ENCODE measurements around the gene SLC5A2.

The SLC5A2 gene

DNA sequence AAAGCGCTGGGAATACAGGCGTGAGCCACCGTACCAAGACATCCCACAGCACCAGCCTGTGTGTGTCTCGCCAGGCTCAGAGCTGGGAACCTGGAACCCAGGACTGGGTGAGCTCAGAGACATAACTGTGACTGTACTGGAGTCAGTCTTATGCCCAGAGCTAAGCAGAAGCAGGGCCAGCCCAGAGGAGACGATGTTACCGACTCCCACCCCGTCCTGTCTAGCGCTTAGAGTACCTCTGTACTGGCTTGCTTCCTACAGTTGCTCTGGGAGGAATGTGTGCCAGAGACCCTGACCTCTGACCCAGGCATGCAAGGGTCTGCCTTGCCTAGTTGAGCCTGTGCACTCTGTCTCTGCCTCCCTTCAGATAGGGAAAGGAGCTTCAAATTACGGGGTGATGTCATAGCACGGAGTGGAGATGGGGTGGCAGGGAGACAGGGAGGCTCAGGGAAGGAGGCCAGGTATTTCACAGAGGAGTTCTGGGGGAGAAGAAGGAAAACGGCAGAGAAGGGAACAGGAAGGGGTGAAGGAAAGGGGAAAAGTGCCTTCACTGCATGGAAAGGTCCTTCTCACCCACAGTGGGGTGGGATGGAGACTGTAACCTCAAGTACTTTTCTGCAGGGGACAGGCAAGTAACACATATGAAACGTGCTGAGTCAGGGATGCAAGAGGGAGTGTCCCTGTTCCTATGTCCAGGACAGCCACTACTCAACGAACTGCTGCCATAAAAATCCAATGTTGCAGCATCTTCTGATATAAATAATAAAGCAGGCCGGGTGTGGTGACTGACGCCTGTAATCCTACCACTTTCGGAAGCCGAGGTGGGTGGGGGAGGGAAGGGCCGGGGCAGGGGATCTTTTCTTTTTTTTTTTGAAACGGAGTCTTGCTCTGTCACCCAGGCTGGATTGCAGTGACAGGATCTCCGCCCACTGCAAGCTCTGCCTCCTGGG is 29.4 kb upstream of the SLC5A2 start:
- DNase-seq (ENCODE audit: low read depth in 1 of 2, low spot score in 1 of 2) = peak in 1 of 2 experiments; percentile 37
- in situ Hi-C loops (cut with HindIII; ENCODE audit: low pct_unique_long_range_greater_than_20kb, low sequenced_read_pairs) = no loop called here
- no peak for TF ChIP-seq JUND (IDR thresholded peaks at IDR 0.05; ENCODE audit: low read depth)

GRCh38 chr16:31455601-31456314 is 27.2 kb upstream of the SLC5A2 start:
- no peak for TF ChIP-seq JUND (IDR thresholded peaks at IDR 0.05; ENCODE audit: low read depth)
- DNase-seq (ENCODE audit: low read depth in 1 of 2, low spot score in 1 of 2) = peak in 1 of 2 experiments; percentile 35
- in situ Hi-C loops (cut with HindIII; ENCODE audit: low pct_unique_long_range_greater_than_20kb, low sequenced_read_pairs) = no loop called here

DNA sequence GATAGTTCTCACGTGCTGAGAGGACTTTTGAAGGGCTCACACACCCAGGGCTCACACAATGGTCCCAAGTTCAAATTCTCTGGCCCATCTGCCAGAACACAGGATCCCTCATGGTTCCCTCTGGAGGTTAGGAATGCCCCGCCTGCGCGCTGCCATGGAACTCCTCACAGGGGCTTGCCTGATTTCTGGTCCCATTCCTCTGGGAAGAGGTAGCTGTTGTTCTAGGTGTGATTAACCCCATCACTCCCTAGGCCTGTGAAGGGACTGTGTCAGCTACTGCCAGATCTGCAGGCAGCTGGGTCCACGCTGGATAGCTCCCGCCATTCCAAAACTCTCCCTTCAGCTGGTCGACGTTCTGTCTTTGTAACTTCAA is 25.9 kb upstream of the SLC5A2 start:
- in situ Hi-C loops (cut with HindIII; ENCODE audit: low pct_unique_long_range_greater_than_20kb, low sequenced_read_pairs) = no loop called here
- TF ChIP-seq JUND (IDR thresholded peaks at IDR 0.05; ENCODE audit: low read depth) = no peak
- no peak for DNase-seq (ENCODE audit: low read depth in 1 of 2, low spot score in 1 of 2)

DNA sequence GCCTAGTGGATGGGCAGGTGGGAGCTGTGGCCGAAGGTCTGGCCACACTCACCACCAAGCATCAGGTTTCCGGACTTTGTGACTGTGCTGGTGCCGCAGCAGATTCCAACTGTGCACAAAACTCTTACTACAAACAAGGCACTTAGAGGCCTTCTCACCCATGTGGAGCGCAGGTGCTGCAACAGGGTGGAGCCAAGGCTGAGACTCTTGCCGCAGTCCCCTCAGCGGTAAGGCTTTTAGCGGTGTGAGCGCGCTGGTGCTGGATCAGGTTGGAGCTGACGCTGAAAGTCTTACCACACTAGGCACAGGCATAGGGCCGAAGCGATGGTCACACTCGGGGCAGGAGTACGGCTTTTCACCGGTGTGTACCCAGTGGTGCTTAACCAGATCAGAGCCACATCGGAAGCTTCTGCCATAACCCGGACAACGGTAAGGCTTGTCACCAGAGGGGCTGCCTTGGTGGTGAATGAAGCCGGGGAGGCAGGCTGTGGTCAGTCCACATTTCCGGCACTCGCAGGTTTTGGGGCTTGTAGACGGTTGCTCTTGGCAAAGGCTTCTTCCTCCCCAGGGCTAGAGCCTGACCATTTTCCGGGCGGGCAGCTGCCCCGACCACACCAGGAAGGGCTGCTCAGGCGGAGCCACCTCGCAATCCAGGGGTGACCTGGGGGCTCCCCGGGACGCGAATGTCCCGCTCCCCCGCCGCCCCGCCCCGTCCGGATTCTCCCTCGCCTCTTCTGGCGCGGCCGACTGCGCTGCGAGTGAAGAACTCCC is 24.7 kb upstream of the SLC5A2 start:
- DNase-seq (ENCODE audit: low read depth in 1 of 2, low spot score in 1 of 2) = peak in 1 of 2 experiments; percentile 53
- in situ Hi-C loops (cut with HindIII; ENCODE audit: low pct_unique_long_range_greater_than_20kb, low sequenced_read_pairs) = no loop called here
- no peak for TF ChIP-seq JUND (IDR thresholded peaks at IDR 0.05; ENCODE audit: low read depth)

DNA sequence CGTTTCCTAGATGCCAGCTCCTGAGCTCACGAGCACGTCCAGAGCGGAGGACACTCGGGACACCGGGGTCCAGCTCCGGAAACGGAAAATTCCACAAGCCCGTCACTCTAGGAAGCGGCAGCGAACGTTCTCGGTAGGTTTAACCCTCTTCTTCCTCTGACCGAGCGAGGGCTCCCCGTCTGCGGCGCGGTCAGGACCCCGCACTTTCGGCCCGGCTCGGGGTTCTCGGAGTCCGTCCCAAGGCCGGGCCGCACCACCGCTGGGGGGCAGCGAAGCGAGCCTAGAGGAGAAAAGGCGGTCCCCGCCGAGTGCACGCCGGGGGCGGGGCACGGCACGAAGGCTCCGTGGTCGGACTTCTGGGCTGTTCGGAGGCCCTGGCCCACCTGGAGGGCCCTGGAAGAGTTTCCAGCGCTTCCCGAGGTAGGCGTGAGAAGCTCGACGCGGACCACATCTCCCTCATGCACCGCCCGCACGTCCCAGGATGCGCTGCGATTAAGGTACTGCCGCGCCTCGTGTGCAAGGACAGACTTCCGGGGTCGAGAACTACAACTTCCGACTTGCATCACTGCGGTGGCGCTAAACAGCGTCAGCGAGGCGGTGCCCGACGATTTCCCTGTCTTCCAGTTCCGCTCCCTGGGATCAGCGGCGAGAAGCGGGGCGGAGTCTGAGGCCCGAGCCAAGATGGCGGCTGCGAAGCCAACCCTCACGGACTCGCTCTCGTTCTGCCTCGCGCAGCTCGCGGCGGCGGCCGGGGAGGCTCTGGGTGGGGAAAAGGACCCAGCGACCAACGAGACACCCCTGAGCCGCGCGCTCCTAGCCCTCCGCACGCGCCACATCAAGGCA is 23.9 kb upstream of the SLC5A2 start, which contains the start of gene ARMC5:
Gene ARMC5 (plus strand): TSS at position 658 of the 843 bp plus-strand sequence. CDS start 24 bp downstream, at position 682.
- TF ChIP-seq JUND (IDR thresholded peaks at IDR 0.05; ENCODE audit: low read depth) = no peak
- peak; percentile 88 to 99 for DNase-seq (ENCODE audit: low read depth in 1 of 2, low spot score in 1 of 2)
- in situ Hi-C loops (cut with HindIII; ENCODE audit: low pct_unique_long_range_greater_than_20kb, low sequenced_read_pairs) = no loop called here

- peak; percentile 96 to 99 for DNase-seq (ENCODE audit: low read depth in 1 of 2, low spot score in 1 of 2)
- no peak for TF ChIP-seq JUND (IDR thresholded peaks at IDR 0.05; ENCODE audit: low read depth)
- in situ Hi-C loops (cut with HindIII; ENCODE audit: low pct_unique_long_range_greater_than_20kb, low sequenced_read_pairs) = no loop called here
Measured at GRCh38 chr16:31459687-31460581, 23.0 kb upstream of the SLC5A2 start.

DNA sequence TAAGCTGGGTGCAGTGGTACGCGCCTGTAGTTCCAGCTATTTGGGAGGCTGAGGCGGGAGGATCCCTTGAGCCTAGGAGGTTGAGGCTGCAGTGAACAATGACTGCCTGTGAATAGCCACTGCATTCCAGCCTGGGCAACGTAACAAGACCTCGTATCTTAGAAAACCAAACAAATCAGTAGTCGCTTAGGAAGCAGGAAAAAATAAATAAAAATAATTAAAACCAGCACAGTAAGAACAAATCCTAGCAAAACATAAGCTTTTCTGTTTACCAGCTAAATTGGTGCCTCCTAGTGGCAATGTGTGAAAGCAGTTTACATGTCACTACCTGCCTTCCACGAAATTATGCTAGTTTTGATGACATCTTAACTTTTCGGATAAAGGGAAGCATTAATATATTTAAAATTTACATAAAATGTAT is 22.3 kb upstream of the SLC5A2 start:
- no peak for TF ChIP-seq JUND (IDR thresholded peaks at IDR 0.05; ENCODE audit: low read depth)
- peak in 1 of 2 experiments; percentile 39 for DNase-seq (ENCODE audit: low read depth in 1 of 2, low spot score in 1 of 2)
- in situ Hi-C loops (cut with HindIII; ENCODE audit: low pct_unique_long_range_greater_than_20kb, low sequenced_read_pairs) = no loop called here

DNA sequence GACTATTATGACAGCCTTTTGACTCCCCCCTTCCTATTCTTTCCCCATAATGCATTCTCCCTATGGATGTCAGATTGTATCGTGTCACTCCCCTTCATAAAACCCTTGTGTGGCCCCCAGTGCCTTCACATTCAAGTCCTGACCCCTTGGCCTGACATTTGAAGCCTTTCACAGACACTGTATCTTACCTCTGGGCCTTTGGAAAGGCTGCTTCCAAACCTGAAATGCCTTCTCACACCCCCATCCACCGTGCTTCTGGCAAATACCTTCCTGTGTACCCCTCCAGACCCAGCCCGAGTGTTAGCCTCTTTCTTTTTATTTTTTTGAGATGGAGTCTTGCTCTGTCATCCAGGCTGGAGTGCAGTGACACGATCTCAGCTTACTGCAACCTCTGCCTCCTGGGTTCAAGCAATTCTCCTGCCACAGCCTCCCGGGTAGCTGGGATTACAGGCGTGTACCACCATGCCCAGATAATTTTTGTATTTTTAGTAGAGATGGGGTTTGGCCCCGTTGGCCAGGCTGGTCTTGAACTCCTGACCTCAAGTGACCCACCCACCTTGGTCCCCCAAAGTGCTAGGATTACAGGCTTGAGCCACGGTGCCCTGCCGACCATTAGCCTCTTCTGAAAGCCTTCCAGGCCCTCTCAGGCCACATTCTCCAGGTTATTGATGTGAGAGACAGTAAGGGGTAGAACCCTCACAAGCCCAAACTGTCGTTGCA is 21.6 kb upstream of the SLC5A2 start:
- no peak for DNase-seq (ENCODE audit: low read depth in 1 of 2, low spot score in 1 of 2)
- TF ChIP-seq JUND (IDR thresholded peaks at IDR 0.05; ENCODE audit: low read depth) = no peak
- in situ Hi-C loops (cut with HindIII; ENCODE audit: low pct_unique_long_range_greater_than_20kb, low sequenced_read_pairs) = no loop called here

DNA sequence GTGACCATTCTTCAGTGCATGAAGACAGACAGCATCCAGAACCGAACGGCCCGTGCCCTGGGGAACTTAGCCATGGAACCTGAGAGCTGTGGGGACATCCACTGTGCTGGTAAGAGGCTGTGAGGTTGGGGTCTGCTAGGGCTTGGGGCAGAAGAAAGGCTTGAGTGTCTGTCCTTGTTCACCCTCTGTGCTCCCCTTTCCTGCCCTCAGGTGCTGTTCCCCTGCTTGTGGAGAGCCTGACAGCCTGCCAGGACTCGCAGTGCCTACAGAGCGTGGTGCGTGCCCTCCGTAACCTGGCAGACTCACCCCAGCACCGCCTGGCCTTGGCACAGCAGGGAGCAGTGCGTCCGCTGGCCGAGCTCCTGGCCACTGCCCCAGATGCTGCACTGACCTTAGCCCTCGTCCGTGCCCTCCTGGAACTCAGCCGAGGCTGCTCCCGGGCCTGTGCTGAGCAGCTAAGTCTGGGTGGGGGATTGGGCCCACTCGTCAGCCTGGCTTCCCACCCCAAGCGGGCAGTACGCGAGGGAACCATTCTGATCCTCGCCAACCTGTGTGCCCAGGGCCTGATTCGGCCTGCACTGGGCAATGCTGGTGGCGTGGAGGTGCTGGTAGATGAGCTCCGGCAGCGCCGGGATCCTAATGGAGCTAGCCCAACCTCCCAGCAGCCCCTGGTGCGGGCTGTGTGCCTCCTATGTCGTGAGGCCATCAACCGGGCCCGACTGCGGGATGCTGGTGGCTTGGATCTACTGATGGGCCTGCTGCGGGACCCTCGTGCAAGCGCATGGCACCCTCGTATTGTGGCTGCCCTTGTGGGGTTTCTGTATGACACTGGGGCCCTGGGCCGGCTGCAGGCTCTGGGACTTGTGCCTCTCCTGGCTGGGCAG is 20.8 kb upstream of the SLC5A2 start:
- no peak for DNase-seq (ENCODE audit: low read depth in 1 of 2, low spot score in 1 of 2)
- no peak for TF ChIP-seq JUND (IDR thresholded peaks at IDR 0.05; ENCODE audit: low read depth)
- in situ Hi-C loops (cut with HindIII; ENCODE audit: low pct_unique_long_range_greater_than_20kb, low sequenced_read_pairs) = no loop called here
